CD4-positive, CD25-positive, alpha-beta regulatory T cell (primary cell): Measurements from ENCODE around the gene GRM6. TPM values are rescaled to one million over a fixed set of nuclear protein-coding genes. Genes with fewer than 3 reads are reported as not detected.

Experiments used
- ATAC-seq, 2 donors: fragments of 150-1000 bp; cut with Tn5 transposase; one replicate each; pipeline ENCODE4 v1.10.0; 2021; ENCODE audit warnings: low read depth in 2 of 2, moderate number of reproducible peaks in 2 of 2, moderate library complexity in 1 of 2
- DNase-seq, 3 donors: peaks; one replicate each; pipeline versions ENCODE4 v3.0.0 to v3.0.0-alpha.2; 2012 to 2022; ENCODE audit warnings: mixed read lengths in 1 of 3
- H3K27ac ChIP-seq: one replicate; pipeline ENCODE4 v1.7.0; 2013; ENCODE audit warnings: mild to moderate bottlenecking, low read length; ENCODE audit not compliant: insufficient read depth, poor library complexity, severe bottlenecking
- H3K27me3 ChIP-seq: one replicate; pipeline ENCODE4 v1.7.0; 2013; ENCODE audit warnings: low read length; ENCODE audit not compliant: control insufficient read depth, insufficient read depth
- H3K36me3 ChIP-seq: one replicate; pipeline ENCODE4 v1.7.0; 2013; ENCODE audit warnings: mild to moderate bottlenecking, low read length, moderate library complexity; ENCODE audit not compliant: control insufficient read depth, insufficient read depth
- H3K4me1 ChIP-seq: 2 replicates; pipeline ENCODE4 v1.7.0; 2013; ENCODE audit warnings: mild to moderate bottlenecking, low read length; ENCODE audit not compliant: insufficient read depth, control insufficient read depth, poor library complexity, severe bottlenecking
- H3K4me3 ChIP-seq: one replicate; pipeline ENCODE4 v1.7.0; 2013; ENCODE audit warnings: low read depth, mild to moderate bottlenecking, low read length, moderate library complexity
- H3K9me3 ChIP-seq, 2 experiments: 1 replicate in 1 of 2; 2 replicates in 1 of 2; pipeline ENCODE4 v1.7.0; 2013; ENCODE audit warnings: low read length in 2 of 2, mild to moderate bottlenecking in 1 of 2, moderate library complexity in 1 of 2; ENCODE audit not compliant: control insufficient read depth in 2 of 2
- H3K27ac Mint-ChIP-seq, 3 donors: one replicate each; pipeline ENCODE4 v1.8.0; 2020 to 2022; ENCODE audit warnings: mild to moderate bottlenecking in 3 of 3, mixed read lengths in 3 of 3, moderate library complexity in 2 of 3
- H3K27me3 Mint-ChIP-seq: one replicate; pipeline ENCODE4 v1.8.0; 2022; ENCODE audit warnings: mild to moderate bottlenecking, mixed read lengths
- H3K36me3 Mint-ChIP-seq: one replicate; pipeline ENCODE4 v1.8.0; 2020; ENCODE audit warnings: mixed read lengths
- H3K4me1 Mint-ChIP-seq, 4 donors: one replicate each; pipeline ENCODE4 v1.8.0; 2020 to 2022; ENCODE audit warnings: mixed read lengths in 4 of 4, mild to moderate bottlenecking in 1 of 4
- H3K4me3 Mint-ChIP-seq, 4 donors: one replicate each; pipeline ENCODE4 v1.8.0; 2020 to 2022; ENCODE audit warnings: mild to moderate bottlenecking in 4 of 4, mixed read lengths in 4 of 4, moderate library complexity in 3 of 4
- H3K9me3 Mint-ChIP-seq, 7 donors: one replicate each; pipeline ENCODE4 v1.8.0; 2020 to 2022; ENCODE audit warnings: mixed read lengths in 7 of 7, mild to moderate bottlenecking in 3 of 7, moderate library complexity in 2 of 7
- polyA plus RNA-seq, 4 donors: library from polyadenylated mRNA; unstranded; fragments of 300-500 nt; fragmentation: Illumina TruSeq; gene quantifications; one replicate each; pipeline ENCODE4 v1.2.3, GENCODE V29; 2021
- total RNA-seq: library from RNA; stranded (reverse); gene quantifications from one replicate; pipeline ENCODE4 v1.2.3, GENCODE V29; 2022

The GRM6 gene
- total and polyA plus RNA-seq, 5 donors from 2014 or later, result not detected

GRCh38 chr5:178981381-178981780 is 13.7 kb downstream of the GRM6 start:
- no peak for ATAC-seq
- Mint-ChIP-seq H3K27ac (no peak overlapping the region), H3K4me1 (no peaks in the 10 kb centered on the region), H3K27me3 (no peaks in the 10 kb centered on the region), H3K9me3 (peaks cover 0 to 43% (median 14%) of the 10 kb centered on the region in 7 donors), H3K4me3 (no peak overlapping the region), H3K36me3 (no peaks in the 10 kb centered on the region)
- Histone ChIP-seq H3K9me3 (peaks cover 17 to 45% of the 10 kb centered on the region in 2 experiments), H3K4me1 (no peaks in the 10 kb centered on the region), H3K36me3 (no peaks in the 10 kb centered on the region), H3K4me3 (no peak overlapping the region), H3K27me3 (no peaks in the 10 kb centered on the region), H3K27ac (no peak overlapping the region)
- no peak for DNase-seq

- Mint-ChIP-seq H3K9me3 (peaks cover 0 to 78% (median 24%) of the 10 kb centered on the region in 7 donors), H3K36me3 (peaks cover 9% of the 10 kb centered on the region), H3K4me3 (no peak overlapping the region), H3K4me1 (peaks cover 0 to 2% (median 0%) of the 10 kb centered on the region in 4 donors), H3K27me3 (no peaks in the 10 kb centered on the region), H3K27ac (no peak overlapping the region)
- Histone ChIP-seq H3K36me3 (no peaks in the 10 kb centered on the region), H3K9me3 (peaks cover 56 to 78% of the 10 kb centered on the region in 2 experiments), H3K4me1 (no peaks in the 10 kb centered on the region), H3K27ac (no peak overlapping the region), H3K4me3 (no peak overlapping the region), H3K27me3 (no peaks in the 10 kb centered on the region)
- DNase-seq (no peak), ATAC-seq (no peak)
These were observed 29.6 kb downstream of the GRM6 start for GRCh38 chr5:178965465-178966055.

GRCh38 chr5:178941361-178941760 is 53.8 kb downstream of the GRM6 start:
- H3K4me3 Mint-ChIP-seq, result no peak overlapping the region
- no peaks in the 10 kb centered on the region for H3K27me3 ChIP-seq
- H3K36me3 Mint-ChIP-seq, result peaks cover 18% of the 10 kb centered on the region
- DNase-seq, result no peak
- no peak overlapping the region for H3K4me3 ChIP-seq
- H3K9me3 Mint-ChIP-seq, result peaks cover 4 to 92% (median 34%) of the 10 kb centered on the region in 7 donors
- H3K27me3 Mint-ChIP-seq, result no peaks in the 10 kb centered on the region
- H3K27ac Mint-ChIP-seq, result no peak overlapping the region
- H3K4me1 ChIP-seq, result no peaks in the 10 kb centered on the region
- no peak overlapping the region for H3K27ac ChIP-seq
- H3K9me3 ChIP-seq, result peaks cover 42 to 84% of the 10 kb centered on the region in 2 experiments
- H3K36me3 ChIP-seq, result no peaks in the 10 kb centered on the region
- no peaks in the 10 kb centered on the region for H3K4me1 Mint-ChIP-seq
- no peak for ATAC-seq

GRCh38 chr5:178940569-178941360 is 54.4 kb downstream of the GRM6 start, which contains the start of gene ZNF454:
Gene ZNF454, plus strand, starts transcription at chr5:178941198. Its CDS starts 1,594 bp downstream, at chr5:178942792.
- Histone ChIP-seq H3K36me3 (no peaks in the 10 kb centered on the region), H3K4me3 (no peak within 1 kb of the TSS), H3K27ac (no peak within 1 kb of the TSS), H3K27me3 (no peaks in the 10 kb centered on the region), H3K4me1 (no peaks in the 10 kb centered on the region), H3K9me3 (peaks cover 48 to 90% of the 10 kb centered on the region in 2 experiments)
- no peaks in the 10 kb centered on the region for H3K4me1 Mint-ChIP-seq
- DNase-seq (no peak), ATAC-seq (no peak)
- peaks cover 18% of the 10 kb centered on the region for H3K36me3 Mint-ChIP-seq
- no peak within 1 kb of the TSS for H3K4me3 Mint-ChIP-seq
- H3K27me3 Mint-ChIP-seq, result no peaks in the 10 kb centered on the region
- no peak within 1 kb of the TSS for H3K27ac Mint-ChIP-seq
- peaks cover 4 to 93% (median 38%) of the 10 kb centered on the region in 7 donors for H3K9me3 Mint-ChIP-seq

GRCh38 chr5:178931846-178932760 is 63.0 kb downstream of the GRM6 start:
- Histone ChIP-seq H3K9me3 (peaks cover 72 to 96% of the 10 kb centered on the region in 2 experiments), H3K4me3 (no peak overlapping the region), H3K27ac (no peak overlapping the region), H3K27me3 (no peaks in the 10 kb centered on the region), H3K4me1 (no peaks in the 10 kb centered on the region), H3K36me3 (no peaks in the 10 kb centered on the region)
- H3K9me3 Mint-ChIP-seq, result peaks cover 6 to 95% (median 36%) of the 10 kb centered on the region in 7 donors
- H3K4me1 Mint-ChIP-seq, result peaks cover 0 to 6% (median 0%) of the 10 kb centered on the region in 4 donors
- H3K4me3 Mint-ChIP-seq, result no peak overlapping the region
- peaks cover 18% of the 10 kb centered on the region for H3K36me3 Mint-ChIP-seq
- DNase-seq (no peak), ATAC-seq (no peak)
- H3K27me3 Mint-ChIP-seq, result no peaks in the 10 kb centered on the region
- H3K27ac Mint-ChIP-seq, result no peak overlapping the region

Other genes starting within 250 kb of the GRM6 start
- gene ZNF354B, start 135.4 kb downstream of the GRM6 start, total RNA-seq, result 11.8 TPM
- 1 to 10 TPM; 2.1 to 4.0 (median 2.3) TPM for gene ZNF354B, start 135.4 kb downstream of the GRM6 start, polyA plus RNA-seq
- gene ZFP2, start 99.4 kb downstream of the GRM6 start, total RNA-seq, result 0.30 TPM
- gene ZFP2, start 99.4 kb downstream of the GRM6 start, polyA plus RNA-seq, result under 1 TPM; 0.23 to 0.91 (median 0.67) TPM
- 0.17 TPM for gene ZNF454, start 54.1 kb downstream of the GRM6 start, total RNA-seq
- not detected for gene ZNF454, start 54.1 kb downstream of the GRM6 start, polyA plus RNA-seq
- 2.9 TPM for gene ZNF879, start 28.5 kb upstream of the GRM6 start, total RNA-seq
- gene ZNF879, start 28.5 kb upstream of the GRM6 start, polyA plus RNA-seq, result 1 to 10 TPM; 1.7 to 4.3 (median 2.9) TPM
- gene ZNF354C, start 65.1 kb upstream of the GRM6 start, total RNA-seq, result 4.5 TPM
- gene ZNF354C, start 65.1 kb upstream of the GRM6 start, polyA plus RNA-seq, result 1 to 10 TPM in 2 of 4 donors, under 1 TPM in 2; 0.64 to 1.4 (median 1.0) TPM